SU-DHL-6 (cell line): ENCODE data around the gene PDE4D.

Experiments
- CTCF ChIP-seq: fragments of 200-600 bp; sonication (generic); IDR thresholded peaks from one replicate; pipeline ENCODE4 v1.5.1; 2017; ENCODE audit warnings: antibody characterized with exemption, mild to moderate bottlenecking, low read length, moderate library complexity; ENCODE audit not compliant: insufficient read depth, poor library complexity, severe bottlenecking
- EZH2phosphoT487 ChIP-seq: fragments of 200-600 bp; sonication (generic), shearing (Covaris generic); conservative IDR thresholded peaks from 2 replicates; pipeline ENCODE4 v1.6.1; 2018; ENCODE audit warnings: mild to moderate bottlenecking, antibody characterized with exemption, low read length, moderate library complexity, mixed read lengths

DNA sequence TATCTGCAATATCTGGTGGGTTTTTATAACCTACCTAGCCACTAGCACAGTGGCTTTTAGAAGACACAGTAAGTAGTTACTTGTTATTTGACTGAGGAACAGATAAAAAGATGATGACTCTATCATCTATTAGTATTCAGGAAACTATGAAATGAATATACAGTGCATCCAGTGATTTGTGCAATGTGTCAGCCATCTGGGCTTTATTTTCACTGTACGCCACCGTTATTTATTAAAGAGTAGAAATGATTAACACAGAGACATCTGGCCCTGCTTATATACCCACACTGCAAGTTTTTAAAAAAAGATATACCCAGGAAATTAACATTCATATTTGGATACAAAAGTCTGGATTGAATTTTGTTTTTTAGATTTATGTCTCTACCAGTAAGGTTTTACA, 408.4 kb downstream of the PDE4D start:
- TF ChIP-seq EZH2phosphoT487 (no peak), CTCF (no peak)
